ENCODE results near the gene LGALS3BP. TPM values are rescaled to one million over a fixed set of nuclear protein-coding genes. Genes with fewer than 3 reads are reported as not detected.

LGALS3BP gene
- total RNA-seq, 1 experiment from 2014 or later = 361 TPM

- BruUV-seq (replicated peaks) = no TSS peak
- no peak for DNase-seq (ENCODE audit: low read depth, low spot score)
- ATAC-seq = no peak
- no peak overlapping the region for H3K27ac ChIP-seq (ENCODE audit: low read length)
- no peaks in the 10 kb centered on the region for H3K36me3 ChIP-seq (ENCODE audit: control insufficient read depth, insufficient read depth, low read length)
- ChIA-PET CTCF (no interaction called here), POLR2A (no interaction called here)
- H3K27me3 ChIP-seq (ENCODE audit: control insufficient read depth, insufficient read depth, low read length) = no peaks in the 10 kb centered on the region
- peaks cover 12% of the 10 kb centered on the region for H3K4me1 ChIP-seq (ENCODE audit: control insufficient read depth, insufficient read depth, low read length)
- TF ChIP-seq SIN3A (IDR thresholded peaks at IDR 0.05; ENCODE audit: borderline replicate concordance, insufficient read depth, low read depth, low read length) (no peak), TCF7L2 (IDR thresholded peaks at IDR 0.05; ENCODE audit: low read depth, low read length) (no peak), POLR2AphosphoS5 (IDR thresholded peaks at IDR 0.05; ENCODE audit: low read depth, low read length) (no peak)
- TF ChIP-seq, protein P1, sequence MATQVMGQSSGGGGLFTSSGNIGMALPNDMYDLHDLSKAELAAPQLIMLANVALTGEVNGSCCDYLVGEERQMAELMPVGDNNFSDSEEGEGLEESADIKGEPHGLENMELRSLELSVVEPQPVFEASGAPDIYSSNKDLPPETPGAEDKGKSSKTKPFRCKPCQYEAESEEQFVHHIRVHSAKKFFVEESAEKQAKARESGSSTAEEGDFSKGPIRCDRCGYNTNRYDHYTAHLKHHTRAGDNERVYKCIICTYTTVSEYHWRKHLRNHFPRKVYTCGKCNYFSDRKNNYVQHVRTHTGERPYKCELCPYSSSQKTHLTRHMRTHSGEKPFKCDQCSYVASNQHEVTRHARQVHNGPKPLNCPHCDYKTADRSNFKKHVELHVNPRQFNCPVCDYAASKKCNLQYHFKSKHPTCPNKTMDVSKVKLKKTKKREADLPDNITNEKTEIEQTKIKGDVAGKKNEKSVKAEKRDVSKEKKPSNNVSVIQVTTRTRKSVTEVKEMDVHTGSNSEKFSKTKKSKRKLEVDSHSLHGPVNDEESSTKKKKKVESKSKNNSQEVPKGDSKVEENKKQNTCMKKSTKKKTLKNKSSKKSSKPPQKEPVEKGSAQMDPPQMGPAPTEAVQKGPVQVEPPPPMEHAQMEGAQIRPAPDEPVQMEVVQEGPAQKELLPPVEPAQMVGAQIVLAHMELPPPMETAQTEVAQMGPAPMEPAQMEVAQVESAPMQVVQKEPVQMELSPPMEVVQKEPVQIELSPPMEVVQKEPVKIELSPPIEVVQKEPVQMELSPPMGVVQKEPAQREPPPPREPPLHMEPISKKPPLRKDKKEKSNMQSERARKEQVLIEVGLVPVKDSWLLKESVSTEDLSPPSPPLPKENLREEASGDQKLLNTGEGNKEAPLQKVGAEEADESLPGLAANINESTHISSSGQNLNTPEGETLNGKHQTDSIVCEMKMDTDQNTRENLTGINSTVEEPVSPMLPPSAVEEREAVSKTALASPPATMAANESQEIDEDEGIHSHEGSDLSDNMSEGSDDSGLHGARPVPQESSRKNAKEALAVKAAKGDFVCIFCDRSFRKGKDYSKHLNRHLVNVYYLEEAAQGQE (IDR thresholded peaks at IDR 0.05; ENCODE audit: insufficient read depth in 1 of 2, low read depth in 2 of 2, low read length in 1 of 2) = no peak
- TF ChIP-seq, protein P2, sequence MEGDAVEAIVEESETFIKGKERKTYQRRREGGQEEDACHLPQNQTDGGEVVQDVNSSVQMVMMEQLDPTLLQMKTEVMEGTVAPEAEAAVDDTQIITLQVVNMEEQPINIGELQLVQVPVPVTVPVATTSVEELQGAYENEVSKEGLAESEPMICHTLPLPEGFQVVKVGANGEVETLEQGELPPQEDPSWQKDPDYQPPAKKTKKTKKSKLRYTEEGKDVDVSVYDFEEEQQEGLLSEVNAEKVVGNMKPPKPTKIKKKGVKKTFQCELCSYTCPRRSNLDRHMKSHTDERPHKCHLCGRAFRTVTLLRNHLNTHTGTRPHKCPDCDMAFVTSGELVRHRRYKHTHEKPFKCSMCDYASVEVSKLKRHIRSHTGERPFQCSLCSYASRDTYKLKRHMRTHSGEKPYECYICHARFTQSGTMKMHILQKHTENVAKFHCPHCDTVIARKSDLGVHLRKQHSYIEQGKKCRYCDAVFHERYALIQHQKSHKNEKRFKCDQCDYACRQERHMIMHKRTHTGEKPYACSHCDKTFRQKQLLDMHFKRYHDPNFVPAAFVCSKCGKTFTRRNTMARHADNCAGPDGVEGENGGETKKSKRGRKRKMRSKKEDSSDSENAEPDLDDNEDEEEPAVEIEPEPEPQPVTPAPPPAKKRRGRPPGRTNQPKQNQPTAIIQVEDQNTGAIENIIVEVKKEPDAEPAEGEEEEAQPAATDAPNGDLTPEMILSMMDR (IDR thresholded peaks at IDR 0.05) = no peak
- no peak overlapping the region for H3K4me3 ChIP-seq (ENCODE audit: low read depth in 2 of 2, low read length in 2 of 2)
- H3K9me3 ChIP-seq (ENCODE audit: control insufficient read depth, insufficient read depth, low read depth, low read length) = no peaks in the 10 kb centered on the region
- in situ Hi-C loops (cut with HindIII; ENCODE audit: low pct_unique_long_range_greater_than_20kb, low sequenced_read_pairs) = no loop called here
- intact Hi-C loops (cut with micrococcal nuclease; ENCODE audit: unreplicated experiment) = no loop called here
Observed at GRCh38 chr17:78973196-78973595, 6.5 kb downstream of the LGALS3BP start.

GRCh38 chr17:78972507-78973105 is 7.1 kb downstream of the LGALS3BP start:
- in situ Hi-C loops (cut with HindIII; ENCODE audit: low pct_unique_long_range_greater_than_20kb, low sequenced_read_pairs) = no loop called here
- no peak overlapping the region for H3K4me3 ChIP-seq (ENCODE audit: low read depth in 2 of 2, low read length in 2 of 2)
- no peak for ATAC-seq
- TF ChIP-seq, protein P2 (IDR thresholded peaks at IDR 0.05) = no peak
- intact Hi-C loops (cut with micrococcal nuclease; ENCODE audit: unreplicated experiment) = no loop called here
- H3K27ac ChIP-seq (ENCODE audit: low read length) = no peak overlapping the region
- ChIA-PET CTCF (interaction anchor here (3.0 kb wide), 1 partner anchor 107 kb away, joined by 33 read pairs; no protein-coding TSS in a partner anchor), POLR2A (no interaction called here)
- H3K9me3 ChIP-seq (ENCODE audit: control insufficient read depth, insufficient read depth, low read depth, low read length) = no peaks in the 10 kb centered on the region
- peaks cover 6% of the 10 kb centered on the region; the same call in 1 of the 2 replicates for H3K4me1 ChIP-seq (ENCODE audit: control insufficient read depth, insufficient read depth, low read length)
- DNase-seq (ENCODE audit: low read depth, low spot score) = no peak
- BruUV-seq (replicated peaks) = no TSS peak
- no peaks in the 10 kb centered on the region for H3K27me3 ChIP-seq (ENCODE audit: control insufficient read depth, insufficient read depth, low read length)
- H3K36me3 ChIP-seq (ENCODE audit: control insufficient read depth, insufficient read depth, low read length) = no peaks in the 10 kb centered on the region

Data from Panc1 (cell line).